NCI-H2227 treated with DMSO at 0.1 percent for 48 hours (cell line): ENCODE measurements around the gene LRRC73.
"Not testable (repeated sequence)": the region's sequence is repeated elsewhere in the genome, so short reads cannot be mapped to it uniquely, and the experiment has no call there.

ENCODE experiments used
- DNase-seq: peaks from one replicate; lab custom pipeline; 2025; lab: John Stamatoyannopoulos, UW

LRRC73 gene

DNA sequence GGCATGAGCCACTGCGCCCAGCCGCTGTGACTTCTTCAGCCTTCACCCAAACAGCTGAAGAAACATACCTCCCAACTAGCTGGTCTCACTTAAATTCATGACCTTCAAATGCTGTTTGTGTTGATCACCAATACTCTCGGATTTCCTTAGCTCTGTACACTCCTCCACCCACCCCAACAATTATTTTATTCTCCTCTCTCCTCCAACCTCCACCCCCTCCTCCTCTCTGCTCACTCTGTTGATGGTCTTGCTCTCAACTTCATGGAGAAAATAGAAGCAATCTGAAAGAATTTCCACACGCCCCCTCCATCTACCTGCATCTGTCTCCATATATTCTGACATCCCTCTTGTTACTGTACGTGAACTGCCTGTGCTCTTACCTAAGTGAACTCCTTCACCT, 48.2 kb downstream of the LRRC73 start:
- DNase-seq, result no peak

DNA sequence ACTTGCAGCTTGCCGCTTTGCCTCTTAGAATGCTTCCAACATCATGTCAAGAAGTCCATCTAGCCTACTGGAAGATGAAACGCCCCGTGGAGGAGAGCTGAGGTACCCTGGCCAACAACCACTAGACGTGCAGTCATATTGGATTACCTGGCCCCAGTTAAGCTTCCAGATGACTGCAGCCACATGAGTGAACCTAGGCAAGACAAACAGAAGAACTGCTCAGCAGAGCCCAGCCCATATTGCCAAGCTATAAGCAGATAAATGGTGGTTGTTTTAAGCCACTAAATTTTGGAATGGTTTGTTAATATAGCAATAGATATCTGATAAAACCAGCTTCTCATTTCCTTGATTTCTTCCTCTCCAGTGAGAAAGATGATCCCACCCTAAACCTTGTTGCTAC, 50.1 kb downstream of the LRRC73 start:
- DNase-seq, result no peak

DNA sequence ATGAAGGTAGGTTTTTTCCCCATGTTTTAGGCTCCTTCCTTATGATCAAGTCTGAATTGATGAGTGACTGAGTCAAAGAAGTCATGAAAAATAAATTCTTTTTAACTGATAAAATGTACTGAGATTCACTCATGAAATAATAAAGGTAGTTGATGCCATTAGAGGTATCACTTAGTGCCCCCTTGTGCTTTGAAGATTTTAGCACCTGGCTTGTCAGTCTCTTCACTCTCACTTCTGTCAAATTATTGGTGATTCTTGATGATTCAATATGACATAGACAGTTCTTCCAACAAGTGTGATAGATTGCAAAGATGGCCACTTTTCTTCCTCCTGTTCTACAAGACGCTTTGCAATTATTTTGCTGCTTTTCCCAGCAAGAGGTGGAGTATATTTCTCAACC, 50.6 kb downstream of the LRRC73 start:
- no peak for DNase-seq

DNA sequence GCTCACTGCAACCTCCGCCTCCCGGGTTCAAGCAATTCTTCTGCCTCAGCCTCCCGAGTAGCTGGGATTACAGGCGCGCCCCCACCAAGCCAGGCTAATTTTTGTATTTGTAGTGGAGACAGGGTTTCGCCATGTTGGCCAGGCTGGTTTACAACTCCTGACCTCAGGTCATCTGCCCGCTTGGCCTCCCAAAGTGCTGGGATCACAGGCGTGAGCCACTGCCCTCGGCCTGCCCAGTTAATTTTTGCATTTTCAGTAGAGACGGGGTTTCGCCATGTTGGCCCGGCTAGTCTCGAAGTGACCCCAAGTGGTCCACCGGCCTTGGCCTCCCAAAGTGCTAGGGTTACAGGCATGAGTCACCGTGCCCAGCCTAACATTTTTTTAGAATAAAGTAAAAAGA, 52.0 kb downstream of the LRRC73 start:
- not testable (repeated sequence) for DNase-seq

DNA sequence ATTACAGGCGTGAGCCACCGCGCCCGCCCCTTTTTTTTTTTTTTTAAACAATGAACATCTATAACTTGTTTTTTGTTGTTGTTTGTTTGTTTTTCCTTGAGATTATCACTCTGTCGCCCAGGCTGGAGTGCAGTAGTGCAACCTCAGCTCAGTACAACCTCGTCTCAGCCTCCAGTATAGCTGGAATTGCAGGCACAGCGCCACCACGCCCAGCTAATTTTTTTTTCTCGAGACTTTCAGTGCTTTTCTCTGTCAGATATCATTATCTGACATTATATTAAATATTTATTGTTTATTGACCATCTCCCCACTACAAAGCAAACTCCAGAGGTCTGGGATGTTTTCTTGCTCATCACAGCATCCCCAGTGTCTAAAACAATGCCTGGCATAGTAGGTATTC, 52.5 kb downstream of the LRRC73 start:
- no peak for DNase-seq
